NT2/D1 (cell line): ENCODE measurements around the gene ASCL4.

Experiments used
- YY1 ChIP-seq: IDR thresholded peaks from 2 replicates; pipeline ENCODE4 v1.6.1; 2011; ENCODE audit not compliant: insufficient read length, insufficient read depth
- ZNF274 ChIP-seq: IDR thresholded peaks from 2 replicates; pipeline ENCODE4 v1.6.1; 2011; ENCODE audit warnings: mild to moderate bottlenecking, low read depth, low read length

- TF ChIP-seq YY1, result no peak
- TF ChIP-seq ZNF274, result no peak
Measured at GRCh38 chr12:107794451-107794850, 19.9 kb downstream of the ASCL4 start.
